Measurements from ENCODE around the gene CDC42BPA. TPM values are rescaled to one million over a fixed set of nuclear protein-coding genes. Genes with fewer than 3 reads are reported as not detected.

CDC42BPA gene
- total RNA-seq, 1 experiment from 2014 or later: 25.2 TPM

GRCh38 chr1:227314014-227314848 lies 4.1 kb downstream of the CDC42BPA start:
- POLR2A ChIA-PET: no interaction called here
- Mint-ChIP-seq H3K4me1 (peaks cover 35% of the 10 kb centered on the region), H3K27ac (no peak overlapping the region; the same call in 1 of the 2 replicates)

GRCh38 chr1:227312361-227313025 lies 5.8 kb downstream of the CDC42BPA start:
- CTCF ChIA-PET: no interaction called here
- Mint-ChIP-seq H3K9me3 (no peaks in the 10 kb centered on the region), H3K27ac (no peak overlapping the region), H3K27me3 (ENCODE audit: low read depth) (no peaks in the 10 kb centered on the region), H3K4me1 (peaks cover 33% of the 10 kb centered on the region), H3K36me3 (no peaks in the 10 kb centered on the region), H3K4me3 (no peak overlapping the region)
- ATAC-seq: no peak
- POLR2A ChIA-PET: no interaction called here
- DNase-seq (ENCODE audit: low spot score): no peak
- no peak for TF ChIP-seq ZNF532 (CRISPR knock-in tag; IDR thresholded peaks at IDR 0.05; ENCODE audit: borderline replicate concordance)
- TF ChIP-seq ZNF671 (CRISPR knock-in tag; IDR thresholded peaks at IDR 0.05): no peak
- TF ChIP-seq NR1H2 (CRISPR knock-in tag; IDR thresholded peaks at IDR 0.05): no peak
- no peak for TF ChIP-seq HMGXB4 (CRISPR knock-in tag; IDR thresholded peaks at IDR 0.05)
- TF ChIP-seq IRF1 (CRISPR knock-in tag; IDR thresholded peaks at IDR 0.05): no peak
- TF ChIP-seq ESRRA (CRISPR knock-in tag; IDR thresholded peaks at IDR 0.05; ENCODE audit: borderline replicate concordance): no peak
- TF ChIP-seq SP1 (CRISPR knock-in tag; conservative IDR thresholded peaks at IDR 0.05): no peak

More at GRCh38 chr1:227314014-227314848, 4.1 kb downstream of the CDC42BPA start:
- DNase-seq (ENCODE audit: low spot score) (no peak), ATAC-seq (no peak)
- Mint-ChIP-seq H3K9me3 (no peaks in the 10 kb centered on the region), H3K36me3 (no peaks in the 10 kb centered on the region), H3K4me3 (peak overlapping the region; percentile 90), H3K27me3 (ENCODE audit: low read depth) (no peaks in the 10 kb centered on the region)
- TF ChIP-seq NR3C1 (CRISPR knock-in tag; conservative IDR thresholded peaks at IDR 0.05; ENCODE audit: low read depth) (no peak), E2F1 (CRISPR knock-in tag; IDR thresholded peaks at IDR 0.05) (no peak), NFYB (CRISPR knock-in tag; conservative IDR thresholded peaks at IDR 0.05; ENCODE audit: low read depth) (no peak), SMAD4 (CRISPR knock-in tag; IDR thresholded peaks at IDR 0.05) (no peak), JAZF1 (CRISPR knock-in tag; IDR thresholded peaks at IDR 0.05) (no peak), HMGXB4 (CRISPR knock-in tag; IDR thresholded peaks at IDR 0.05) (no peak), ZNF281 (CRISPR knock-in tag; IDR thresholded peaks at IDR 0.05) (no peak)
- CTCF ChIA-PET: no interaction called here
